Subcutaneous adipose tissue (tissue), 4 donors: ENCODE data around the gene GET3. TPM values are rescaled to one million over a fixed set of nuclear protein-coding genes. Genes with fewer than 3 reads are reported as not detected.

Source experiments
- total RNA-seq, 4 donors: library from RNA; depleted of rRNA; stranded (reverse); fragments of >200 nt; gene quantifications; one replicate each; pipeline ENCODE4 v1.1.0, GENCODE V29; 2016
- TF ChIP-seq, protein P1 (sequence below): fragments of 450-650 bp; IDR thresholded peaks from one replicate; pipeline ENCODE4 v1.5.1; 2016; ENCODE audit warnings: low read depth, mild to moderate bottlenecking, control low read depth, antibody characterized with exemption, moderate library complexity

The GET3 gene
- total RNA-seq, 4 donors from 2014 or later, result 35.1 to 53.5 (median 43.4) TPM

GRCh38 chr19:12720851-12721655 lies 16.2 kb upstream of the GET3 start:
- TF ChIP-seq, protein P1, sequence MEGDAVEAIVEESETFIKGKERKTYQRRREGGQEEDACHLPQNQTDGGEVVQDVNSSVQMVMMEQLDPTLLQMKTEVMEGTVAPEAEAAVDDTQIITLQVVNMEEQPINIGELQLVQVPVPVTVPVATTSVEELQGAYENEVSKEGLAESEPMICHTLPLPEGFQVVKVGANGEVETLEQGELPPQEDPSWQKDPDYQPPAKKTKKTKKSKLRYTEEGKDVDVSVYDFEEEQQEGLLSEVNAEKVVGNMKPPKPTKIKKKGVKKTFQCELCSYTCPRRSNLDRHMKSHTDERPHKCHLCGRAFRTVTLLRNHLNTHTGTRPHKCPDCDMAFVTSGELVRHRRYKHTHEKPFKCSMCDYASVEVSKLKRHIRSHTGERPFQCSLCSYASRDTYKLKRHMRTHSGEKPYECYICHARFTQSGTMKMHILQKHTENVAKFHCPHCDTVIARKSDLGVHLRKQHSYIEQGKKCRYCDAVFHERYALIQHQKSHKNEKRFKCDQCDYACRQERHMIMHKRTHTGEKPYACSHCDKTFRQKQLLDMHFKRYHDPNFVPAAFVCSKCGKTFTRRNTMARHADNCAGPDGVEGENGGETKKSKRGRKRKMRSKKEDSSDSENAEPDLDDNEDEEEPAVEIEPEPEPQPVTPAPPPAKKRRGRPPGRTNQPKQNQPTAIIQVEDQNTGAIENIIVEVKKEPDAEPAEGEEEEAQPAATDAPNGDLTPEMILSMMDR, result no peak

- TF ChIP-seq, protein P1, result no peak
These were observed 15.4 kb upstream of the GET3 start for GRCh38 chr19:12721656-12722565.

GRCh38 chr19:12722566-12723380 lies 14.5 kb upstream of the GET3 start:
- TF ChIP-seq, protein P1, result no peak

GRCh38 chr19:12723381-12723640 lies 14.0 kb upstream of the GET3 start:
- TF ChIP-seq, protein P1, result no peak

DNA sequence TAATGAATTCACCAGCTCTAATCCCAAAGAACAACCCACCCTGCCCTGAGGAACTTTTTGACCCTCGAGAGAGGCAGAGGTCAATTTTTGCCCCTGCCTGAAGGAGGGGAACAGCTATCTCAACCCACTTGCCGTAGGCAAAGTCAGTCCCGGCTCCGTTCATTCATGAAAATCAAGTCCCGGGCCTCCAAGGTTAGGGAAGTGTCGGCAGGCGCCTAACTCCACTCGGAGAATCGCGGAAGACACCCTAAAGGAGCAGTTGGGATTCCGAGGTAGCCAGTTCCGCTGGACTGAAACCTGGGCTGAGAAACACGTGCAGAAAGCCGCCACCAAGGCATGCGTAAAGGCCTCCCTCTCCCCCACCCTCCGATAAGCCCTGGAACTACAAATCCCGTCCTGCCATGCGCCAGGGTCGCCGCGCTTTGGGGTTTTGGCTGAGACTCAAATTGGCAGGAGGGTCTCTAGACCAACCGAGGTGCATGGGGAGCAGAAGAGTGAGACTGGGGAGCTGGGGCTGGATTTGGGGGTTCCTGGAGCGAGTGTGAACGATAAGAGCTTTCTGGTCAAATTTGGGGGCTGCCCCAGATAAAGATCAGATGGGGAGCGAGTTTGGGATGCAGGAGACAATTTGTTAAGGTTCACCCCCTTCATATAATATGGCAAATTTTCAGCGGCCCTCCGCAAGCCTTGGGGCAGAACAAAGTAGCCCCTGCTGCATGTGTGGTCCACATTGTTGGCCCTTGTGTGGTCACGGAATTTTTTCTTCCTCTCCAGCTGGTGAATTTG lies 13.5 kb upstream of the GET3 start, which contains the start of gene TNPO2:
Gene TNPO2, minus strand, starts transcription at position 292 of the 786 bp plus-strand sequence. CDS start 2,955 bp downstream, outside the sequence.
- TF ChIP-seq, protein P1, result no peak

GRCh38 chr19:12726988-12727316 lies 10.3 kb upstream of the GET3 start:
- TF ChIP-seq, protein P1, result no peak
